OCI-LY7 (cell line): ENCODE measurements around the gene ZNF831. TPM values are rescaled to one million over a fixed set of nuclear protein-coding genes. Genes with fewer than 3 reads are reported as not detected.

Experiments
- BruUV-seq: library from RNA; stranded (reverse); fragments of 400-500 nt; replicated peaks from 2 replicates; lab custom pipeline; 2021; lab: Mats Ljungman, UMichigan
- CTCF ChIA-PET: fragments of 300-600 bp; sonication (Branson Sonifier 250); formaldehyde crosslinking; loops from one replicate; lab custom pipeline; 2022; ENCODE audit warnings: antibody characterized with exemption; ENCODE audit not compliant: unreplicated experiment; lab: Charles Lee
- POLR2A ChIA-PET: fragments of 300-600 bp; sonication (Branson Sonifier 250); formaldehyde crosslinking; loops from one replicate; lab custom pipeline; 2022; ENCODE audit warnings: antibody characterized with exemption; lab: Charles Lee
- DNase-seq: peaks from one replicate; pipeline ENCODE4 v3.0.0-alpha.2; 2015; ENCODE audit warnings: low spot score
- H2AFZ ChIP-seq: fragments of 200-600 bp; sonication (generic), shearing (Covaris generic); 2 replicates; pipeline ENCODE4 v1.6.1; 2014; ENCODE audit warnings: mild to moderate bottlenecking, antibody characterized with exemption, low read length, moderate library complexity
- H3K27ac ChIP-seq: fragments of 200-600 bp; sonication (generic); 2 replicates; pipeline ENCODE4 v1.5.1; 2014; ENCODE audit warnings: mixed run types, low read depth, mild to moderate bottlenecking, moderate library complexity, low read length, inconsistent platforms; ENCODE audit not compliant: poor library complexity, severe bottlenecking
- H3K36me3 ChIP-seq: fragments of 200-600 bp; sonication (generic); 2 replicates; pipeline ENCODE4 v1.6.1; 2014; ENCODE audit warnings: mild to moderate bottlenecking, antibody characterized with exemption, low read length, moderate library complexity, mixed read lengths; ENCODE audit not compliant: insufficient read depth
- H3K4me1 ChIP-seq: fragments of 200-600 bp; sonication (generic); 2 replicates; pipeline ENCODE4 v1.5.1; 2014; ENCODE audit warnings: mild to moderate bottlenecking, low read length; ENCODE audit not compliant: insufficient read depth, poor library complexity, severe bottlenecking
- H3K4me2 ChIP-seq: fragments of 200-600 bp; sonication (generic); 2 replicates; pipeline ENCODE4 v1.6.1; 2014; ENCODE audit warnings: mild to moderate bottlenecking, low read length
- H3K4me3 ChIP-seq: fragments of 200-600 bp; sonication (generic); 2 replicates; pipeline ENCODE4 v1.5.1; 2014; ENCODE audit warnings: mild to moderate bottlenecking, low read depth, low read length; ENCODE audit not compliant: poor library complexity, severe bottlenecking
- H3K79me2 ChIP-seq: fragments of 200-600 bp; sonication (generic); 2 replicates; pipeline ENCODE4 v1.6.1; 2016; ENCODE audit warnings: low read depth, mild to moderate bottlenecking, low read length, moderate library complexity, mixed read lengths; ENCODE audit not compliant: insufficient read depth
- H3K9me2 ChIP-seq: fragments of 200-600 bp; sonication (generic); 2 replicates; pipeline ENCODE4 v1.6.1; 2016; ENCODE audit warnings: mild to moderate bottlenecking, low read length, mixed read lengths; ENCODE audit not compliant: insufficient read depth
- H3K9me3 ChIP-seq: fragments of 200-600 bp; sonication (generic); 2 replicates; pipeline ENCODE4 v1.6.1; 2014; ENCODE audit warnings: mild to moderate bottlenecking, mixed run types, low read length, mixed read lengths
- H4K20me1 ChIP-seq: fragments of 200-600 bp; sonication (generic); 2 replicates; pipeline ENCODE4 v1.6.1; 2014; ENCODE audit warnings: mild to moderate bottlenecking, antibody characterized with exemption, low read length, moderate library complexity, mixed read lengths; ENCODE audit not compliant: insufficient read depth
- EZH2phosphoT487 ChIP-seq: fragments of 200-600 bp; sonication (generic); IDR thresholded peaks from 2 replicates; pipeline ENCODE4 v1.6.1; 2018; ENCODE audit warnings: low read depth, borderline replicate concordance, mild to moderate bottlenecking, mixed run types, antibody characterized with exemption, low read length, moderate library complexity, mixed read lengths
- intact Hi-C: fragments of 100-400 bp; cut with micrococcal nuclease; formaldehyde crosslinking; loops from one replicate; pipeline ENCODE4 v1.10.0; 2022; ENCODE audit not compliant: unreplicated experiment
- total RNA-seq, 2 experiments: library from RNA; depleted of rRNA in 1 of 2; stranded (reverse); fragments of >200 nt in 1 of 2; shearing (Covaris generic) in 1 of 2; gene quantifications; 2 replicates each; pipeline ENCODE4 v1.2.3, GENCODE V29; 2014 to 2022
- TF ChIP-seq, protein P1 (sequence below): fragments of 200-600 bp; sonication (generic); conservative IDR thresholded peaks from 2 replicates; pipeline ENCODE4 v1.5.1; 2014; ENCODE audit warnings: mild to moderate bottlenecking, antibody characterized with exemption, low read length, moderate library complexity, mixed read lengths

ZNF831 gene
- total RNA-seq, 2 experiments from 2014 or later = 5.9 to 6.3 TPM

DNA sequence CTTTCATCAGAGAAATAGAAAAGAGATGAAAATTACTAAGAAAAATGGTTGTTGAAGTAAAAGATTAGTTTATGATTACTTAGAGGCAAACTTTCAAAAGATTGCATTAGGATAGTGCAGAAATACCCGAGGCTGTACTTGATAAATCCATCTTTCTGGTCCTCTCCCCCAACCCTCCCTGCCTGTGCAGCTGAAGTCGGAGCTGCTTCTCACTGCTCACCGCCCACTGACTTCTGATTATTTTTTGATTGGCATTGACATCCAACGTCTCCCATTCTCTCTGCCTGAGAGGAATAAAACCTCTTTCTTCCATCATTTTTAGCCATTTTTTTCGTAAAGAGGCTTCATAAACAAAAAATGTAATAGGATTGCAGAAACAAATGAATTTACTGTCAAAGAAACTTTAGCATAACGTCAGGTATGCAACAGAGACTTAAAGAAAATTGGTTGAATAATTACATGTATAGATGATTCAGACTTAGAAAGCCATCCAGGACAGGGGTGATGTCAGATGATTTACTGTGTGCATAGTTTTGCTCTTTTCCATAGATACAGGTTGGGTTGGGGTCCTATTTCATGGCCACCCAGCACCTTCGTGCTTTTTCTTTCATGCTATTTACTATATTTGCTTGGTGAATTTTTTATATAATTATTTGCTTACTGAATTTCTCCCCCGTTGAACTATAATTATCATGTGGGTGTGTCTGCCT is 83.2 kb downstream of the ZNF831 start:
- H3K9me2 ChIP-seq = no peaks in the 10 kb centered on the region
- no peaks in the 10 kb centered on the region for H3K4me1 ChIP-seq
- DNase-seq = no peak
- no peaks in the 10 kb centered on the region for H4K20me1 ChIP-seq
- no peak overlapping the region for H2AFZ ChIP-seq
- intact Hi-C loops = no loop called here
- BruUV-seq = no TSS peak
- H3K9me3 ChIP-seq = no peaks in the 10 kb centered on the region
- no peak overlapping the region for H3K27ac ChIP-seq
- TF ChIP-seq, protein P1, sequence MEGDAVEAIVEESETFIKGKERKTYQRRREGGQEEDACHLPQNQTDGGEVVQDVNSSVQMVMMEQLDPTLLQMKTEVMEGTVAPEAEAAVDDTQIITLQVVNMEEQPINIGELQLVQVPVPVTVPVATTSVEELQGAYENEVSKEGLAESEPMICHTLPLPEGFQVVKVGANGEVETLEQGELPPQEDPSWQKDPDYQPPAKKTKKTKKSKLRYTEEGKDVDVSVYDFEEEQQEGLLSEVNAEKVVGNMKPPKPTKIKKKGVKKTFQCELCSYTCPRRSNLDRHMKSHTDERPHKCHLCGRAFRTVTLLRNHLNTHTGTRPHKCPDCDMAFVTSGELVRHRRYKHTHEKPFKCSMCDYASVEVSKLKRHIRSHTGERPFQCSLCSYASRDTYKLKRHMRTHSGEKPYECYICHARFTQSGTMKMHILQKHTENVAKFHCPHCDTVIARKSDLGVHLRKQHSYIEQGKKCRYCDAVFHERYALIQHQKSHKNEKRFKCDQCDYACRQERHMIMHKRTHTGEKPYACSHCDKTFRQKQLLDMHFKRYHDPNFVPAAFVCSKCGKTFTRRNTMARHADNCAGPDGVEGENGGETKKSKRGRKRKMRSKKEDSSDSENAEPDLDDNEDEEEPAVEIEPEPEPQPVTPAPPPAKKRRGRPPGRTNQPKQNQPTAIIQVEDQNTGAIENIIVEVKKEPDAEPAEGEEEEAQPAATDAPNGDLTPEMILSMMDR = no peak
- TF ChIP-seq EZH2phosphoT487 = no peak
- no peak overlapping the region for H3K4me2 ChIP-seq
- no peaks in the 10 kb centered on the region for H3K79me2 ChIP-seq
- H3K36me3 ChIP-seq = no peaks in the 10 kb centered on the region; the same call in 1 of the 2 replicates
- POLR2A ChIA-PET = no interaction called here
- CTCF ChIA-PET = no interaction called here
- no peak overlapping the region for H3K4me3 ChIP-seq

DNA sequence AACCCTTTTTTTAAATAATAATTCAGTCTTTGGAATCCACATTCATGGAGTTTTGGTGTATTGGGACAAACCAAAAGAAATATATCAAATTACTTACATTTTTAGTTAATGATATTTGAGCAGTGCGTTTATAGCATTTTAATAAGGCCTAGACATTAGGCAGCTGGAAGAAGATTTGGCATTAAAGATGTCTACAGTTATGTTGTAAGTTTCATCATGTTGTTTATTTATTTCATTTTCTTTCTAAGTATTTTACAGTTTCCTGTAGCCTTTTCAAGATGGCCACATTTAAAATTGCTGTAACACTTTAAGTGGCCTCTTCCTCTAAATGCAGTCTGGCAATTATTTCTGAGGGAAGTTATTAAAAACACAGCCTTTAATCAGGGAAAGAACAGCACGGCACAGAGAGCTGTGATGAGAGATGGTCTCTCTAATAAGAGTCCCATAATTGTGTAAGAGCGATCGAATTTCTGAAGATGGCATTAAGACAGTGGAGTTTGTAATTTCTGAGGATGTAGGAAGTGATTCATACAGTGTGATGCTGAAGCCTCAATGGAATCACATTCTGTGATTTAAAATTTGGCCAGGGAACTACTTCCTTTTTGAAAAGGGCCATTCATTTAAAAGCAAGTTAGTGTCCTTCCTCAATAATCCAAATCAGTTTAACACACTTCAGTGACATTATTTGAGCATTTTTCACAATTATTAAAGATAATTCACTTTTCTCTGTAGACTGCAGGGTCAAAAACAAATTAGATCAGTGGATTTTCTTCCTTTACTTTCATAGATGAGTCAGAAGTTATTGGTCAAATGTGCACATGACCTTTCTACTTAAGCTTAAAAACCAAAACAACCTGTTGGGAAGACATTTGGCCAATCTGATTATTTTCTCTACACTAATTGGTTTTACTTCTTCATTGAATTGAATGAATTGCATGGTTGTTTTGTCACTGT is 84.4 kb downstream of the ZNF831 start:
- Histone ChIP-seq H3K9me3 (no peaks in the 10 kb centered on the region), H3K9me2 (no peaks in the 10 kb centered on the region), H3K4me2 (no peak overlapping the region), H2AFZ (no peak overlapping the region), H3K79me2 (no peaks in the 10 kb centered on the region), H3K4me1 (no peaks in the 10 kb centered on the region), H4K20me1 (no peaks in the 10 kb centered on the region), H3K4me3 (no peak overlapping the region), H3K27ac (no peak overlapping the region), H3K36me3 (no peaks in the 10 kb centered on the region; the same call in 1 of the 2 replicates)
- intact Hi-C loops = no loop called here
- TF ChIP-seq, protein P1 = no peak
- no peak for TF ChIP-seq EZH2phosphoT487
- no TSS peak for BruUV-seq
- DNase-seq = no peak
- ChIA-PET CTCF (no interaction called here), POLR2A (interaction anchor here (0.5 kb wide), 1 partner anchor 587 kb away, joined by 4 read pairs; no protein-coding TSS in a partner anchor)
